HCT116 (cell line): Measurements from ENCODE around the gene RET.

ENCODE experiments used
- CEBPB ChIP-seq: IDR thresholded peaks from 2 replicates; pipeline ENCODE4 v1.6.1; 2012; ENCODE audit warnings: low read depth
- ELF1 ChIP-seq: IDR thresholded peaks from 2 replicates; pipeline ENCODE4 v1.6.1; 2012; ENCODE audit warnings: low read depth, borderline replicate concordance
- EZH2 ChIP-seq: fragments of 200-600 bp; sonication (generic); IDR thresholded peaks from 2 replicates; pipeline ENCODE4 v1.6.1; 2017; ENCODE audit warnings: antibody characterized with exemption, mixed run types
- POLR2A ChIP-seq: IDR thresholded peaks from 2 replicates; pipeline ENCODE4 v1.7.0; 2011; ENCODE audit warnings: borderline replicate concordance; ENCODE audit not compliant: insufficient read depth, insufficient read length; ENCODE audit errors: extremely low read depth
- POLR2AphosphoS5 ChIP-seq: IDR thresholded peaks from 2 replicates; pipeline ENCODE4 v1.6.1; 2011; ENCODE audit warnings: mild to moderate bottlenecking, low read depth, low read length, moderate library complexity
- RAD21 ChIP-seq: IDR thresholded peaks from 2 replicates; pipeline ENCODE4 v1.6.1; 2012; ENCODE audit warnings: low read depth, mild to moderate bottlenecking
- TCF7L2 ChIP-seq: IDR thresholded peaks from 2 replicates; pipeline ENCODE4 v1.7.0; 2011; ENCODE audit warnings: borderline replicate concordance, inconsistent platforms; ENCODE audit not compliant: insufficient read depth, insufficient read length; ENCODE audit errors: extremely low read depth
- YY1 ChIP-seq: IDR thresholded peaks from 2 replicates; pipeline ENCODE4 v1.6.1; 2011; ENCODE audit warnings: low read length, low read depth, moderate library complexity, mild to moderate bottlenecking; ENCODE audit not compliant: insufficient replicate concordance; ENCODE audit errors: extremely low read depth
- TF ChIP-seq, protein P1 (sequence below): IDR thresholded peaks from 2 replicates; pipeline ENCODE4 v1.6.1; 2011; ENCODE audit warnings: mild to moderate bottlenecking, low read length, moderate library complexity; ENCODE audit not compliant: insufficient replicate concordance; ENCODE audit errors: extremely low read depth
- TF ChIP-seq, protein P2 (sequence below), 3 experiments: fragments of 200-600 bp in 1 of 3; sonication (generic) in 1 of 3; IDR thresholded peaks in 2 of 3; conservative IDR thresholded peaks in 1 of 3; 2 replicates each; pipeline ENCODE4 v1.5.1; 2012 to 2017; ENCODE audit warnings: low read depth in 2 of 3, low read length in 2 of 3, antibody characterized with exemption in 1 of 3, borderline replicate concordance in 1 of 3, control low read depth in 1 of 3, mild to moderate bottlenecking in 1 of 3, mixed read lengths in 1 of 3, mixed run types in 1 of 3, moderate library complexity in 1 of 3; ENCODE audit not compliant: insufficient read depth in 1 of 3

DNA sequence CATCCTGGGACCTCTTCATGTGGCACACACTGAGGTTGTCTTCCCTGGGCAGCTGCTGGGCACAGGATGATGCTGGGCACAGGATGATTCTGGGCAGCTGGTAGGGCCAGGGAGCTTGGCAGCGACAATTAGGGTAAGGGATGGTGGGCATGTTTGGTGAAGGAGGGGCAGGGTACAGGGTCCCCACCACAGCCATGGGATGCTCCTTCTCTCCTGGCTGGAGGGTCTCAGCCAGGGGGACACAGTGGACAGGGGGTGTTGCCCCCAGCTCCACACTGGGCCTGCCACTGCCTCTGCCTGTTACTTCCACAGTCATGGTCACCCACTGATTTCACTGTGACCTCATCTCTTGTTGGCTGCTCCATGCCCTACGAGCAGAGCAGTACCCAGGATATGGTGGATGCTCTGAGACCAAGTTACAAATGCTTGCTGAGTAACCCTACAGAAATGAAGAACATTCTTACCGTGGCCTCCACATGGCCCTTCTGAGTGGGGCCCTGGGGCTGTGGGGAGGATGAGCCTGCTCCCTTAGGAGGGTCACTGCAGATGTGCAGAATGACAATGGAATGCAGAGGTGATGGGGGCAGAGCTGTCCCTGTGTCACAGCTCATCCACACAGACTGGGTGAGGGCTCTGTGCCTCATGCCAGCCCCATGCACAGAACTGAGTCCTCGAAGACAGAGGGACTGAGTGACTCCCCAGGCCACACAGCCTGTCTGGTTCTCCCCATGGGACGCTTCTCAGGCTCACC lies 28.4 kb upstream of the RET start:
- TF ChIP-seq, protein P1, sequence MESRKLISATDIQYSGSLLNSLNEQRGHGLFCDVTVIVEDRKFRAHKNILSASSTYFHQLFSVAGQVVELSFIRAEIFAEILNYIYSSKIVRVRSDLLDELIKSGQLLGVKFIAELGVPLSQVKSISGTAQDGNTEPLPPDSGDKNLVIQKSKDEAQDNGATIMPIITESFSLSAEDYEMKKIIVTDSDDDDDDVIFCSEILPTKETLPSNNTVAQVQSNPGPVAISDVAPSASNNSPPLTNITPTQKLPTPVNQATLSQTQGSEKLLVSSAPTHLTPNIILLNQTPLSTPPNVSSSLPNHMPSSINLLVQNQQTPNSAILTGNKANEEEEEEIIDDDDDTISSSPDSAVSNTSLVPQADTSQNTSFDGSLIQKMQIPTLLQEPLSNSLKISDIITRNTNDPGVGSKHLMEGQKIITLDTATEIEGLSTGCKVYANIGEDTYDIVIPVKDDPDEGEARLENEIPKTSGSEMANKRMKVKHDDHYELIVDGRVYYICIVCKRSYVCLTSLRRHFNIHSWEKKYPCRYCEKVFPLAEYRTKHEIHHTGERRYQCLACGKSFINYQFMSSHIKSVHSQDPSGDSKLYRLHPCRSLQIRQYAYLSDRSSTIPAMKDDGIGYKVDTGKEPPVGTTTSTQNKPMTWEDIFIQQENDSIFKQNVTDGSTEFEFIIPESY: no peak
- TF ChIP-seq YY1 (no peak), TCF7L2 (no peak), POLR2A (no peak), CEBPB (no peak), RAD21 (no peak), ELF1 (no peak), POLR2AphosphoS5 (no peak), EZH2 (no peak)
- TF ChIP-seq, protein P2, sequence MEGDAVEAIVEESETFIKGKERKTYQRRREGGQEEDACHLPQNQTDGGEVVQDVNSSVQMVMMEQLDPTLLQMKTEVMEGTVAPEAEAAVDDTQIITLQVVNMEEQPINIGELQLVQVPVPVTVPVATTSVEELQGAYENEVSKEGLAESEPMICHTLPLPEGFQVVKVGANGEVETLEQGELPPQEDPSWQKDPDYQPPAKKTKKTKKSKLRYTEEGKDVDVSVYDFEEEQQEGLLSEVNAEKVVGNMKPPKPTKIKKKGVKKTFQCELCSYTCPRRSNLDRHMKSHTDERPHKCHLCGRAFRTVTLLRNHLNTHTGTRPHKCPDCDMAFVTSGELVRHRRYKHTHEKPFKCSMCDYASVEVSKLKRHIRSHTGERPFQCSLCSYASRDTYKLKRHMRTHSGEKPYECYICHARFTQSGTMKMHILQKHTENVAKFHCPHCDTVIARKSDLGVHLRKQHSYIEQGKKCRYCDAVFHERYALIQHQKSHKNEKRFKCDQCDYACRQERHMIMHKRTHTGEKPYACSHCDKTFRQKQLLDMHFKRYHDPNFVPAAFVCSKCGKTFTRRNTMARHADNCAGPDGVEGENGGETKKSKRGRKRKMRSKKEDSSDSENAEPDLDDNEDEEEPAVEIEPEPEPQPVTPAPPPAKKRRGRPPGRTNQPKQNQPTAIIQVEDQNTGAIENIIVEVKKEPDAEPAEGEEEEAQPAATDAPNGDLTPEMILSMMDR (IDR thresholded peaks at IDR 0.05 in 2 of 3, conservative IDR thresholded peaks at IDR 0.05 in 1 of 3; ENCODE audit: borderline replicate concordance in 1 of 3, insufficient read depth in 1 of 3, low read depth in 2 of 3, low read length in 2 of 3): no peak
